Activated CD4-positive, alpha-beta T cell treated with anti-CD3 and anti-CD28 coated beads, Interleukin-2, Interleukin-4, amounts not matched to agents 100 ng/mL and 50 ng/mL, durations not matched to agents 16 hours and 8 hours (primary cell): ENCODE results near the gene AGXT.

Source experiments
- DNase-seq: peaks from one replicate; pipeline ENCODE4 v3.0.0-alpha.2; 2020; ENCODE audit warnings: low spot score

The AGXT gene

DNA sequence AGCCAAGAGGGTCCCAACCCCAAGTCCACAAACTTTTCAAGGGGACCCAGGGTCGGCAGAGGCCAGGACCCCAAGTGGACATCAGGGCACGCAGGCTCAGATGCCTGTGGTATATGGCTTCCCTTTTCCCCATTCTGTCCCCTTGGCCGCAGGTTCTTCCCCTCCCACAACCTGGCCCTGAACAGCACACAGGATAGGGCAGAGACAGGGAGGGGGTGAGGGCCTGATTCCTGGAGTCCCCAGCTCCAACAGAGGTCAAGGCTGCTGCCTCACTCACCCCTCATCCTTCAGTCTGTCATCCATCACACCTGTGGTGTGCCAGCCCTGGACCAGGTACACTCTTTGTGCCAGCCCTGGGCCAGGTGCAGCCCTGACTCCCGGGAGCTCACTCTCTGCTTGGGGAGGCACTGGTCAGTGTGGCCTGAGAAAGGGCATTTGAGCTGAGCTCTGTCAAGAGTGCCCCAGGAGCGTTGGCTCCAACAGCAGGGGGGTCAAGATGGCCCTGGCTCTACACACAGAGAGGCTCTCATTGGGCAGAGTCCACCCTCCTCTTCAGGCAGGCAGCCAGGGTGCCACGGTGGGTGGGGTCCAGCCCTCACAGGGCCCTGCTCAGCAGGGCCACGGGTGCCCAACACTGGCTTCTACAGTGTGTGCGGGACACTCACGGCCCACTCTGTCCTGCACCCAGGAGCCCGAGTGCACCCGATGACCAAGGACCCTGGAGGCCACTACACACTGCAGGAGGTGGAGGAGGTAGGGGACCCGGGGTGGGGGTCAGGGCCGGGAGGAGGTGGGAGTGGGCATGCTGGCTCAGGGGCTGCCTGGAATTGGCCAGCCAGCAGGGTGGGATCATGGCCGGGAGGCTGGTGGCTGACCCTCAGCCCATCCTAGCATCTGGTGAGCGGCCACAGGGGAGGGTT lies 1.6 kb downstream of the AGXT start:
- no peak for DNase-seq

DNA sequence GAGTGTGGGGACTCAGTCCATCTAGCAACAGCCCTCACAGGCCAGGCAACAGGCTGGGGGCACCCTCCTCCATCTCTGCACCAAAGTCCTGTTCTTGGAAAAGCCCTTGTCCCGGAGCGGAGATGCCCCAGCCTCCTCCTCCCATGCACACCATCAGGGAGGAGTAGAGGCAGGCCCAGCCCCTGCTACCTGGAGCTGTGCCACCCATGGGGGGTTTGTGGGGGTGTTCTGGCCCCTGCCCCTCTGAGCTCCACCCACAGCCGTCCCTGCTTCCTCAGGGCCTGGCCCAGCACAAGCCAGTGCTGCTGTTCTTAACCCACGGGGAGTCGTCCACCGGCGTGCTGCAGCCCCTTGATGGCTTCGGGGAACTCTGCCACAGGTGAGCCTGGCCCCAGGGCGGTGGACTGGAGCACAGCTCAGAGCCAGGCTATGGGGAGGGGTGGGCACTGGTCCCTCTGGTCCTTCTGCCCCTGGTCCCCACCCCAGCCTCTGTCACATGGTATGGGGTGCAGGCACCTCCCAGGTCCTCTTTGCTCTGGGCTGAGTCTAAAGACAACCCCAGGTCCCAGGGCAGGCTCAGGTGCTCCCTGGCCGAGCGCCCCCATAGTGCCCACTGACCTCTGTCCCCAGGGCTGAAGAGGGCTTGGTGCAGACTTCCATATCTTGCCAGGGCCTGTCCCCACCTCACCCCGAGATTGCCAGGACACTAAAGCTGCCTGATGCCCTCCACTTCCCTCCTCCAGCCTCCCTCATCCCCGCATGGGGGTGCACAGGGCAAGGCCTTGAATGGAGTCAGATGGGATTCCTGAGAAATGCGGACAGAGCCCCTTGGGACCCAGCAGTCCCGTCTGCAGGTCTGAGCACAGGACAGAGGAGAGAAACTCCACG lies 2.7 kb downstream of the AGXT start:
- DNase-seq, result no peak

DNA sequence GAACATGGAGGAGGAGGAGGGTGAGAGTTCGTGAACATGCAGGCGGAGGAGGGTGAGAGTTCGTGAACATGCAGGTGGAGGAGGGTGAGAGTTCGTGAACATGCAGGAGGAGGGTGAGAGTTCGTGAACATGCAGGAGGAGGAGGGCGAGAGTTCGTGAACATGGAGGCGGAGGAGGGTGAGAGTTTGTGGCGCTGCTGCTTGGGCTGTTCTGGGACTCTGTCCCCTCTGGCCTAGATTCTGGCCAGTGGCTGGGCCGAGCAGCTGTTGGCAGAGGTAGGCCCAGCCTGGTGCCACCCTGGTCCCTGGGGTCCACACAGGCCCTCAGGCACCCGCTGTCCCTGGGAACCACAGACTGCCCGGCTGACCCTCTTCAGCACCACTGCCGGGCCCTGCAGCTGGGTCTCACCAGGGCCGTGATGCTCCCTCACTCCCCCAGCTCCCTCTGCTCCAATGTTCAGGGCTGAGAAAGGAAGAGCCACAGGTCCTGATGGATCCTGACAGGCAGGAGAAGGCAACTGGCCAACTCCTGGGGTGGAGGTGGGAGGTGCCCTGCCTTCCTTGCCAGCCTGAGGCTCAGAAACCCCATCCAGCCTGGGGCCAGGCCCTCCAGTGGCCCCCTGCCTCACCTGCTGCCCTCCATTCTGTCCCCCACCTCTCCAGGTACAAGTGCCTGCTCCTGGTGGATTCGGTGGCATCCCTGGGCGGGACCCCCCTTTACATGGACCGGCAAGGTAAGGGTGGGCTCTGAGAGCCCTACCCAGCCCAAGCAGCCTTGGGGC lies 3.9 kb downstream of the AGXT start:
- no peak for DNase-seq

DNA sequence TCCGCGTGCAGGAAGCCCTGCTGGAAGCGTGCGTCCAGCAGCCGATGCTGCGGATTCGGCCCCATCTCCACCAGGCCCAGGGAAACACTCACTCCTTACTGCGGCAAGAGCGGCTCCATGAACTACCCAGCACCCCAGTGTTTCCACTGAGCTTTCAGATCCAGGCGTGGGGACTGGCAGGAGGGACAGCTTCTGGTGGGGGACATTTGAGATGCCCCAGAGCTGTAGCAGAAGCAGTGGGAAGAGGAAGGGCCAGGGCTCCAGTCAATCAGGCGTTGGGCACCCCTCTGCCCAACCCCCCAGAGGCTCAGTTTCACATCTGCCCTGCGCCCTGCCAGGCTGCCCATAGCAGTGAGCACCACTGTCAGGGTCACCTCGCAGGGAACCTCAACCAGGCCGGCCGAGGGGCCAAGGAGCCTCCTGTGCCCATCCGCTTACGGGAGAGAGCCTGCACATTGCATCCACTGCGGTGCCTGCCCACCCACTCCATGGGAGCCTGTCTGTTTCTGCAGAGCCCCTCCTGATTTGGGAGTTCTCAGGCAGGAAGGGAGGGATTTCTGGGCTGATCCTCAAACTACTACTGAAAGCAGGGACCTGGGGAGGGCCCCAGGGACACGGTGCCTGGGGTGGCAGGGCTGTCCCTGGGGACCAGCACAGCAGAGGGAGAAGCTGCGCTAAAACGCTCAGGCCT lies 4.6 kb downstream of the AGXT start:
- DNase-seq, result no peak

DNA sequence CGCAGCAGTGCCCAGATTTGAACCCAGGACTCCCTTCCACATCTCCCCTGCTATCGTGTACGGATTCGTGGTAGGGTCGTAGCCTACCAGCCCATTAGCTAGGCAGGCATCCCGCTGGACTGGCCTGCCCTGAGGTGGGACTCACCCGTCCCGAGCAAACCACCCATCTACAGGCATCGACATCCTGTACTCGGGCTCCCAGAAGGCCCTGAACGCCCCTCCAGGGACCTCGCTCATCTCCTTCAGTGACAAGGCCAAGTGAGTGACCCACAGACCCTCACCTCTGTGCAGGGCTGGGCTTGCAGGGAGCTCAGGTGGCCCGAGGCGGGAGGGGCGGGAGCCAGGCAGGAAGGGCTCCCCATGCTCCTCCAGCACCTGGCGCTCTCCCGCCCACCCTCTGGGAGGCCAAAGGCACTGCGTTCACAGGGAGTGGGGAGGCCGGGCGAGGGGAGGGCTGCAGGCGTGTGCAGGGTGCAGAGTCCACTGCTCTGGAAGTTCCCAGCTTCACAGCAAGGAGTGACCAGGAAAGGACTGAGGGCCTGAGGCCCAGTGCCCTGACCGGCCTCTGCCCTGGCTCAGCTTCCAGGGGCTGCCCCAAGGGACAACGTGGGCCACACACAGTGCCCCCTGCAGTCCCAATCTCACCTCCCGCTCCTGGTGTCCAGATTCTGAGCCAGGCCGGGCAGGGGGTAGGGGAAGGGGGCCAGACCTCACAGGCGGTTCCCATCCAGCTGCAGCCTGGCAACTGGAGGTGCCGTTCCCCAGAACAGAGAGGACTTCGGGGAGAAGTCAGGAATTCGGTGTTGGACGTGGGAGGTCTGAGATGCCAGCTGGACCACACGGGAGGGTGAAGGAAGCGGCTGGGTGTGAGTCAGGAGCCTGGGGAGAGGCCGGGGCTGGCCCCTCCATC lies 5.4 kb downstream of the AGXT start:
- no peak for DNase-seq

DNA sequence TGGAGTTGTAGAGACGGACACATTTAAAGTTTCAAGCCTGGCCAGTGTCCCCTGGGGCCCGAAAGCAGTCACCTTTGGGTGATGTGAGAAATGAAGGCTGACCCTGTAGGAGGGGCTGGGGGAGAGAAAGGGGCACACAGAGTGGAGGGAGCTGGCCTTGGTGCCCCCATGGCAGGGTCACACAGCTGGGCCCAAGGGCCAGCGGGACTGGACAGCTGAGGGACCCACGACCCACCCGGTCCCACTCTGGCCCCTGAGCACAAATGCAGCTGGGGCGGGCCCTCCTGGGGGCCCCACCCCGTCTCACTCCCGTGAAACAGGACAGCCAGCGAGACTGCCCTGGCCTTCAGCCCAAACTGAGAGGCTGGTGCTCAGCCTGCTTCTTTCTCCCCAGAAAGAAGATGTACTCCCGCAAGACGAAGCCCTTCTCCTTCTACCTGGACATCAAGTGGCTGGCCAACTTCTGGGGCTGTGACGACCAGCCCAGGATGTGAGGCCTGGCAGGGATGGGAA lies 6.1 kb downstream of the AGXT start:
- no peak for DNase-seq

DNA sequence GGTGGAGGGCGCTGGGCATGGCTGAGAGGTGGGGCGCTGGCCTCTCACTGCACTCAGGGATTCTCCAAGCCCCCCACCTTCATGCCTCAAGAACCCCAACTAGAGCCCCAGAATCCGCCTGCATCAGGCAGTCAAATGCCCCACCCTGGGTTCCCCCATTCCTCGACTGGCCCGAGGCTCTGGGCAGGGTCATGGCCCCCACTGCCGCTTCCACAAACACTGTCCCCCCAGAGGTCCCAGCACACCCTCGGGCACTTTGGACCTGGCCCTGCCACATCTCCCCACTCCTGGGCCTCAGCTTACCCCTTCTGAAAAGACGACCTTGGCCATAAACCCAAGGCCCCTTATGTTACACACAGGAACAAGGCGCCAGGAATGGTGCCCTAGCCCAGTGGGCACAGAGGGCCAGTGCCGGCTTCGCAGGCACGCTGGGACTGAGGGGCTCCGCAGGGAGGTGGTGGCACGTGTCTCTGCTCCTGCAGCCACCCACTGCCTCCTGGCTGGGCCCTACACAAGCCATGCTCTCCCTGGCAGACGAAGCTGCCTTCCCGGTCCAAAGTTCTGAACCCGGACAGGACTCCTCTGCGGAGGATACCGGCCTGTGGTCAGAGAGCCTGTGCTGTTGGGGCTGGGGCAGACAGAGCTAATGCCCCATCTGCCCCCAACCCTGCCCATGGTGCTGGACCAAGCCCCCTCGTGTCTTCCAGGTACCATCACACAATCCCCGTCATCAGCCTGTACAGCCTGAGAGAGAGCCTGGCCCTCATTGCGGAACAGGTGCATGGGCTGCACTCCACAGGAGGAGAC lies 6.8 kb downstream of the AGXT start:
- DNase-seq, result no peak

DNA sequence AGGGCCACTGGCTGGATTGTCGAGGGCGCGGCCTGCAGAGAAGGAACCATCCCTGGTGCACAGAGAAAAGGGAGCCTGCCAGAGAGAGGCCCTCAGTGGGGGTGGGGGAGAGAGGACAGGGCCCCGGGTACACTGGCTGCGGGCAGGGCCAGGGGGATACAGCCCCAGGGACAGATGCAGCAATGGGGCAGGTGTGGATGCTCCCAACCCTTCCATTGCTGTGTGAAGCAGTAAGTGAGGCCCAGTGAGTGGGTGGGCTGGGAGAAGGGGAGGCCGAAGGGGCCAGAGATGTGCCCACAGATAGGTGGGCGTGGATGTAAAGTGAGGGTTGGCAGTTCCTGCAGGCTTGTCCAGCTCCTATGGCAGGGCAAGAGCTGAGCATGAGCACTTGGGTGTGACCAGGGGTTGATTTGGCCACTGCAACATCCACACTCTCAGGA lies 7.4 kb downstream of the AGXT start:
- DNase-seq, result no peak

DNA sequence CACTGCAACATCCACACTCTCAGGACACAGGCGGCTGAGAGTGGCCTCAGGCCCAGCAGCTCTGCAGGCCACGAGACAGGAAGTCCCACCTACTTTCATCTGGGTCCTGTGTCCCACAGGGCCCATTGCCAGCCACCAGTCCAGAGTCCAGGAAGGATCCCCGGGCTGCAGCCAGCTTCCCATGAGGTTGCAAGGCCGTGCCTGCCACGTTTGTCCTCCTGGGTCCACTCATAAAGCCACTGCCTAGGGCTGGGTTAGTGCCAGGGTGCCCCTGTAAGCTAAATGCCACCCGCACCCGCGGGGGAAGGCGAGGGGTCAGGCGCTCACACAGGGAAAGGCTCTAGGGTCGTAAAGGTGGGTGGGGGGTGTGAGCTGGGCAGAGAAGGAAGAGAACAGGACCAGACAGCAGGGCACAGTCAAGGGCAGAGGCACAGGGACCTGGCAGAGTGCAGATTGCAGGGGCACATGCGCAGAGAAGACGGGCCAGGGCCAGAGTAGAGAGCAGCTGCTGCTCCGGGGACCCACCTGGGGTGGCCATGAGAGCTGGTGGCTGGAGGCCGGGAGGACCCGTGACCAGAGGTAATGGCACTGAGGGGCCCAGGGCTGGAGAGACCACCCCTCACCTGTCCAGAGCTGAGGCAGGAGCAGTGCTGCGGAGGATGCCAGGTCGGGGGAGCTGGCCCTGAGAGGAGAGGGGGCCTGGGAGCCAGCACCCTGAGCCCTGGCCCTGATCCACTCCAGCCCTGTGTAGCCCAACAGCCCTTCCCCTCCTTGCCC lies 8.0 kb downstream of the AGXT start:
- DNase-seq, result no peak

DNA sequence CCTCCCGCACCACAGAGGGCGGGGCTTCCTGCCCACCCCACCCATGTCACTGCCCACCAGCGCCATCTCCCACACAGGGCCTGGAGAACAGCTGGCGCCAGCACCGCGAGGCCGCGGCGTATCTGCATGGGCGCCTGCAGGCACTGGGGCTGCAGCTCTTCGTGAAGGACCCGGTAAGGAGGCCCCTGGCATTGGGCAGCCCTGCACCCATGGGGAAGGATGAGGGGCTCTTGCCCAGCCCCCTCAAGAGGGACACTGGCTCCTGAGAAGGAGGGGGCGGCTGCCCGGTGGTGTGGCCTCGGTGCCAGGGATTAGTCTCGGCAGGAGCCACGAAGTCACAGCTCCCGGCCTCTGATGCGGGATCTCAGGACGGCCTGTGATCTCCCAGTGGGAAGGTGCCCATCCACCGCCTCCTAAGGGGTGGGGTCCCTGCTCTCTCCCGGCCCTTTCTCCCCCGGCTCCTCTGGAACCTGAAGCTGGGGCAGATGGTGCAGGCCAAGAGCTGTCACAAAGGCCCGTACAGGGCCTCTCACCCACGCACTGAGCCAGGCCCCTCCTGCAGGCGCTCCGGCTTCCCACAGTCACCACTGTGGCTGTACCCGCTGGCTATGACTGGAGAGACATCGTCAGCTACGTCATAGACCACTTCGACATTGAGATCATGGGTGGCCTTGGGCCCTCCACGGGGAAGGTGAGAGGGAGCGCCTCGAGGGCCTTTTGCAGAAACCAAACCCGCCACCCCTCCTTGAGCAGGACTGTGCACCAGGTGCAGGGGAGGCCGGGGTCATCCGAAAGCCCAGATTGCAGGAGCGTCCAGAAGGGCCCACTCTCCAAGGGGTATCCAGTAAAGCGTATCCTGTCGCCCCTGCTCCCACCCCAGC lies 9.1 kb downstream of the AGXT start:
- DNase-seq, result no peak

DNA sequence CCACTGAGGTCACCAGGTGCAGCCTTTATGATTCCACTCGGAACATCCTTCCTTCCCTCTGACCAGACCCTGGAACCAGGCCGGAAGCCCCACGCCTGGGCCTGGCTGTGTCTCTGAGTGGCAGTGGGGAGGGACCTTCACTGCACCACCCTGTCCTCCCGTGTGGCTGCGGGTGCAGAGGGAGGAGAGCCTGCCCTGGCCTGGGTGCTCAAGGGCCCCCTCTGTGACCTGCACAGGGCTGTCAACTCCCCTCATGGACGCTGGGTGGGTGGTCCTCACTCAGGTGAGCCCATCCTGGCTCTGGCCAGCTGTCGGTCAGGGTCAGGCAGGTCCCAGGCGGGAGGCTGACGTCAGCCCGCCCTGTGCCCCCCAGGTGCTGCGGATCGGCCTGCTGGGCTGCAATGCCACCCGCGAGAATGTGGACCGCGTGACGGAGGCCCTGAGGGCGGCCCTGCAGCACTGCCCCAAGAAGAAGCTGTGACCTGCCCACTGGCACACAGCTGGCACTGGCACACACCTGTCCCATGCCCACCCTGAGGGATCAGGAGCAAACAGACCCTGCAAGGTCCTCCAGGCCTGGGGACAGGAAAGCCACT lies 9.8 kb downstream of the AGXT start:
- DNase-seq, result no peak

DNA sequence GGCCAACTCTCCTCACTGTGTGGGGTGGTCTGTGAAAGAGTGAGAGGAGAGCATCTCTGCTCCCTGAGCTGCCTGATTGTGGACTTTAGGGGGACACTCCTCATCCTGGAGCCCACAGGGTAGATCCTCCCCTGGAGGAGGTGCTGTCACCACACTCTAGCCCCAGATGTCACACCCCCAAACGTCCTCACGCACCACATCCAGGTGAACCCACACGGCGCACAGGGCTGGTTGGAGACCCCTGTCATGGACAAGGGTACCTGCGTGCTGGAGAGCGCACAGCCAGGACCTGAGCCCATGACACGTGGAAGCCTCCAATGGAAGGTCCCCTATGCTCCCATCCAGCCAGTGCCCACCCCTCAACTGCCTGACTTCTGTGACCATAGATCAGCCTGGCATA lies 10.5 kb downstream of the AGXT start:
- DNase-seq, result no peak

DNA sequence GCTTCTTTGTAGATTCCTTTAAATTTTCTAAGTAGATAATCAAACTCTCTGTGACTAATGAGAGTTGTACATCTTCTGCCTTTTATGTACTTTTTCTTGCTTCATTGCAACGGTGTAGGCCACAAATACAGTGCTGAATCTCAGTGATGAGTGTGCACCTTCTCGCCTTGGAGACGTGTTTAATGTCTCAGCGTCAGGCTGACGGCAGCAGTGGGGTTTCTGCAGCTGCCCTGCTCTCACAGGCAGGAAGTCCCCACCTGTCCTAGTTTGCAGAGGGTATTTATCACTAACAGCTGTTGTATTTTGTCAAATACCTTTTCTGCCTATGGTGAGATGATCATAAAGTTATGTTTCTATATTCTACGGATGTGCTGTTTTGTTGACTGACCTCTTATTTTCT lies 13.3 kb downstream of the AGXT start:
- no peak for DNase-seq

DNA sequence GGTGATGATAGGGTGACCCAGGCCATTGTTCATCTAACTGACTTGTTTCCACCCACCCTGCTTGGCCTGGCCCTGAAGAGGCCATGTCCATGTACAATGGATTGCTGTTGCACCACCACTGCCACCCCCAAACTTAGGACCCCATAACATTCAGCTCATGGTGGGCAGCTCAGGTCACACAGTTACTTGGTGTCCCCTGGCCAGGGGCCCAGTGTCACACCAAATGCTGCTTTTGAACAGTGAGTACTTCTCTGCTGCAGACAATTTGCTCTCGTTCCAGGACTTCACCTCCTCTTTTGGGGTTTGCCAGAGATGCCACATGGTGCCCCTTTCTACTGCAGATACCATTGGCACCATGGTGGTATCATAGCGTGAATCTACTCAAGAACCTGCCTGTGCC lies 15.6 kb downstream of the AGXT start:
- DNase-seq, result no peak

DNA sequence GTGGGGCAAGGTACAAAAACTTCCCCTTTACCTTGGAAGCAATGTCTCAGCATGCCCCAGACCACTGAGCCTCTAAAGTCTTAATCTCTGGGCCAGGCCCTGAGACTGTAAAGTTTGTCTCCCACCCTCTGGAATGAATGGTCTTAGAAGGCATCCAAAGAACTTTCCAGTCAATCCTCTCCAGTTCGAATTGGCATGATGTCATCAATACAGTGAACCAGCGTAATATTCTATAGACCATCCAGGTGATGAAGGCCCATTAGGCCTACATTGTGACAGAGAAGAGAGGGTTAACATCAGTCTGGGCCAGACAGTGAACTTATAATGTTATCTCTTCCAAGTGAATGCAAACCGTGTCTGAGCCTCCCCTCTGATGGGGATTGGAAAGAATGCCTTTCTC lies 16.1 kb downstream of the AGXT start:
- no peak for DNase-seq

DNA sequence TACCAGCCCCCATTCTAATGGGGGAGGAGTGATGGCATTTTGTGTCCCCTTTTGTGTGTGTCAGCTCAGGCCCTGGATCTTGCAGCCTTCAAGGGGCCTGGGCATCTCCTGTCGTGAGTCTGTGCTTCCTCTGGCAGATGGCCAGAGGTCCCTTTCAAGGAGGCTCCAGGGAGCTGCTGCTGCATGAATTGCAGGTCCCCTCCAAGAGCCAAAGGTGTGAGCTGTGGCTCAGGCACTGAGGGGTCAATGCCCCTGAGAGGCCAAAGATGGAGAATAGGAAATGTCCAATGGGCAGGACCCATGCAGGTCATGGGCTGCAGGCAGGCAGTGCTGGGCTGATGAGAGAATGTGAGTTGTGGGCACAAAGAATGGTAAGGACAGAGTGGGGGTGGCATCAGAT lies 16.9 kb downstream of the AGXT start:
- no peak for DNase-seq

DNA sequence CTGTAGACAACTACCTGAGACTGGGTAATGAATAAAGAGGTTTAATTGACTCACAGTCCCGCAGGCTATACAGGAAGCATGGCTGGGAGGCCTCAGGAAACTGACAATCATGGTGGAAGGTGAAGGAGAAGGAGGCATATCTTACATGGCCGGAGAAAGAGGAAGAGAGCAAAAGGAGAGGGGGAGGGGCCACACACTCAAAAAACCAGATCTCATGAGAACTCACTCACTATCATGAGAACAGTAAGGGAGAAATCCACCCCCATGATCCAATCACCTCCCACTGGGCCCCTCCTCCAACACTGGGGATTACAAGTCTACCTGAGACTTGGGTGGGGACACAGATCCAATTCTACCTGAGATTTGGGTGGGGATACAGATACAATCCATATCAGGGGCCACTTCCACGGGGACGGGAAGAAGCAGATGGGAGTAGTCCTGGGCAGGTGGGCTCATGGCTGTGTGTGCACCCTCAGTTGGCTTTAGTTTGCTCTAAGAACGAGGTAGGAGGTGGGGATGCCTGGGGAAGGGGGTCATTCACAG lies 17.5 kb downstream of the AGXT start:
- no peak for DNase-seq
